ENCODE data around the gene HDAC8. TPM values are rescaled to one million over a fixed set of nuclear protein-coding genes. Genes with fewer than 3 reads are reported as not detected.

HDAC8 gene
- total and polyA plus RNA-seq, 9 donors = 16.9 to 33.7 (median 24.2) TPM

GRCh38 chrX:72387247-72387646 lies 185.4 kb downstream of the HDAC8 start:
- intact Hi-C loops (cut with DNase I) = no loop called here
- no peaks in the 10 kb centered on the region for H3K36me3 ChIP-seq
- H3K4me3 ChIP-seq = no peak overlapping the region
- H3K27ac ChIP-seq = no peak overlapping the region
- TF ChIP-seq CTCF (IDR thresholded peaks at IDR 0.05) (no peak), POLR2A (IDR thresholded peaks at IDR 0.05) (no peak), EP300 (IDR thresholded peaks at IDR 0.05) (no peak)
- H3K9me3 ChIP-seq = no peaks in the 10 kb centered on the region
- DNase-seq = no peak
- H3K27me3 ChIP-seq = no peaks in the 10 kb centered on the region
- 62 to 73% (median 69%) methylated on average over 3 of the region's 3 CpGs for WGBS, 3 donors
- H3K4me1 ChIP-seq (ENCODE audit: insufficient read depth) = no peaks in the 10 kb centered on the region

- Histone ChIP-seq H3K4me3 (no peak overlapping the region), H3K4me1 (ENCODE audit: insufficient read depth) (no peaks in the 10 kb centered on the region), H3K9me3 (no peaks in the 10 kb centered on the region), H3K27me3 (no peaks in the 10 kb centered on the region), H3K27ac (no peak overlapping the region), H3K36me3 (no peaks in the 10 kb centered on the region)
- TF ChIP-seq CTCF (IDR thresholded peaks at IDR 0.05) (no peak), POLR2A (IDR thresholded peaks at IDR 0.05) (no peak), EP300 (IDR thresholded peaks at IDR 0.05) (no peak)
- intact Hi-C loops (cut with DNase I) = no loop called here
- 29 to 30% (median 30%) methylated on average over 4 of the region's 4 CpGs for WGBS, 3 donors
- no peak for DNase-seq
Observed at GRCh38 chrX:72382202-72382595, 190.4 kb downstream of the HDAC8 start.

- intact Hi-C loops (cut with DNase I) = no loop called here
- TF ChIP-seq EP300 (IDR thresholded peaks at IDR 0.05) = no peak
- no peak for TF ChIP-seq CTCF (IDR thresholded peaks at IDR 0.05)
- TF ChIP-seq POLR2A (IDR thresholded peaks at IDR 0.05) = no peak
- no peak overlapping the region for H3K27ac ChIP-seq
- no peaks in the 10 kb centered on the region for H3K4me1 ChIP-seq (ENCODE audit: insufficient read depth)
- H3K36me3 ChIP-seq = no peaks in the 10 kb centered on the region
- H3K27me3 ChIP-seq = no peaks in the 10 kb centered on the region
- no peaks in the 10 kb centered on the region for H3K9me3 ChIP-seq
- H3K4me3 ChIP-seq = no peak overlapping the region
- WGBS, 3 donors = 48 to 63% (median 58%) methylated on average over 2 of the region's 2 CpGs
- DNase-seq = no peak
Observed at GRCh38 chrX:72381439-72382201, 191.0 kb downstream of the HDAC8 start.

- Histone ChIP-seq H3K27me3 (no peaks in the 10 kb centered on the region), H3K9me3 (no peaks in the 10 kb centered on the region), H3K27ac (no peak overlapping the region), H3K36me3 (no peaks in the 10 kb centered on the region), H3K4me1 (ENCODE audit: insufficient read depth) (no peaks in the 10 kb centered on the region), H3K4me3 (no peak overlapping the region)
- TF ChIP-seq CTCF (IDR thresholded peaks at IDR 0.05) = no peak
- no peak for TF ChIP-seq POLR2A (IDR thresholded peaks at IDR 0.05)
- no peak for TF ChIP-seq EP300 (IDR thresholded peaks at IDR 0.05)
- whole genome bisulfite sequencing, 3 donors = 85 to 92% (median 91%) methylated on average over 9 of the region's 9 CpGs
- intact Hi-C loops (cut with DNase I) = no loop called here
- DNase-seq = no peak
Observed at GRCh38 chrX:72376124-72376523, 196.5 kb downstream of the HDAC8 start.

Data from ovary (tissue), 9 donors.